ENCODE measurements around the gene REG4. TPM values are rescaled to one million over a fixed set of nuclear protein-coding genes. Genes with fewer than 3 reads are reported as not detected.
A peak's percentile ranks its signal among the peaks of the same experiment; 100 is the strongest.

Gene REG4
- total and polyA plus RNA-seq, 2 of the 13 experiments (the other 11 are each of a cell fraction or from before 2014, with no cell fraction given), result not detected

GRCh38 chr1:119779869-119780356 lies 31.3 kb downstream of the REG4 start (continued):
- peak; percentile 68; the same call in 1 of the 2 replicates for TF ChIP-seq ZNF609 (CRISPR knock-in tag; IDR thresholded peaks at IDR 0.05; ENCODE audit: borderline replicate concordance)
- 0 out of 2 replicates have a peak, but pooled peaks have one; percentile 40 for TF ChIP-seq RXRB (CRISPR knock-in tag; IDR thresholded peaks at IDR 0.05; ENCODE audit: borderline replicate concordance)
- peak; percentile 63; the same call in 1 of the 2 replicates for TF ChIP-seq CEBPB (IDR thresholded peaks at IDR 0.05; ENCODE audit: borderline replicate concordance, low read depth, low read length)
- no peak for TF ChIP-seq TAF15 (IDR thresholded peaks at IDR 0.05; ENCODE audit: low read depth, low read length, poor library complexity, severe bottlenecking)
- TF ChIP-seq GFI1 (CRISPR knock-in tag; IDR thresholded peaks at IDR 0.05; ENCODE audit: borderline replicate concordance), result peak; percentile 70; the same call in 1 of the 2 replicates
- TF ChIP-seq SOX13 (IDR thresholded peaks at IDR 0.05), result no peak
- TF ChIP-seq SOX13 (CRISPR knock-in tag; conservative IDR thresholded peaks at IDR 0.05 in 1 of 2, IDR thresholded peaks at IDR 0.05 in 1 of 2), result peak in 1 of 2 experiments; percentile 54; a peak in 2 of 4 replicates
- TF ChIP-seq ZNF326 (CRISPR knock-in tag; IDR thresholded peaks at IDR 0.05; ENCODE audit: borderline replicate concordance), result no peak
- no peak for TF ChIP-seq CBX1 (IDR thresholded peaks at IDR 0.05; ENCODE audit: low read depth)
- 0 out of 2 replicates have a peak, but pooled peaks have one; percentile 29 for TF ChIP-seq FOXC1 (CRISPR knock-in tag; IDR thresholded peaks at IDR 0.05; ENCODE audit: borderline replicate concordance)
- no peak for TF ChIP-seq HBP1 (CRISPR knock-in tag; IDR thresholded peaks at IDR 0.05; ENCODE audit: low read depth)
- 0 out of 2 replicates have a peak, but pooled peaks have one; percentile 49 for TF ChIP-seq RERE (CRISPR knock-in tag; IDR thresholded peaks at IDR 0.05; ENCODE audit: low read depth)
- TF ChIP-seq ZNF230 (CRISPR knock-in tag; IDR thresholded peaks at IDR 0.05), result no peak
- TF ChIP-seq ZNF850 (CRISPR knock-in tag; conservative IDR thresholded peaks at IDR 0.05), result no peak
- TF ChIP-seq ZNF234 (CRISPR knock-in tag; conservative IDR thresholded peaks at IDR 0.05), result no peak
- no peak for TF ChIP-seq ZNF280B (CRISPR knock-in tag; IDR thresholded peaks at IDR 0.05; ENCODE audit: borderline replicate concordance)

Measured in HepG2 (cell line).